Neural cell (in vitro differentiated cells): Measurements from ENCODE around the gene PIP5K1B.

ENCODE experiments used
- CTCF ChIP-seq: fragments of 450-650 bp; IDR thresholded peaks from 2 replicates; pipeline ENCODE4 v1.5.1; 2014; ENCODE audit warnings: antibody characterized with exemption, mild to moderate bottlenecking, moderate library complexity; ENCODE audit not compliant: poor library complexity, severe bottlenecking
- EP300 ChIP-seq: fragments of 450-650 bp; conservative IDR thresholded peaks from 2 replicates; pipeline ENCODE4 v1.6.1; 2014; ENCODE audit warnings: antibody characterized with exemption, mild to moderate bottlenecking, moderate library complexity; ENCODE audit not compliant: poor library complexity, severe bottlenecking
- MXI1 ChIP-seq: fragments of 450-650 bp; conservative IDR thresholded peaks from 2 replicates; pipeline ENCODE4 v1.6.1; 2014; ENCODE audit warnings: antibody characterized with exemption, mild to moderate bottlenecking; ENCODE audit not compliant: poor library complexity, severe bottlenecking
- POLR2AphosphoS5 ChIP-seq: IDR thresholded peaks from 2 replicates; pipeline ENCODE4 v1.6.1; 2012
- REST ChIP-seq: IDR thresholded peaks from 2 replicates; pipeline ENCODE4 v1.6.1; 2012; ENCODE audit warnings: borderline replicate concordance

- TF ChIP-seq CTCF (no peak), EP300 (no peak), MXI1 (no peak), REST (no peak), POLR2AphosphoS5 (no peak)
These were observed 264.5 kb downstream of the PIP5K1B start for GRCh38 chr9:68969538-68969937.
